Middle frontal gyrus (tissue), 1 donor: ENCODE data around the gene NPAS2.

Experiments
- DNase-seq: peaks from one replicate; pipeline ENCODE4 v3.0.0-alpha.2; 2015; ENCODE audit warnings: low spot score; ENCODE audit errors: extremely low spot score

Gene NPAS2

GRCh38 chr2:100965596-100965995, 145.7 kb downstream of the NPAS2 start:
- no peak for DNase-seq

GRCh38 chr2:100967716-100968115, 147.8 kb downstream of the NPAS2 start:
- DNase-seq, result no peak

GRCh38 chr2:100968146-100969145, 148.5 kb downstream of the NPAS2 start:
- no peak for DNase-seq

- DNase-seq, result no peak
Observed at GRCh38 chr2:100969998-100970397, 150.1 kb downstream of the NPAS2 start.

- no peak for DNase-seq
Observed at GRCh38 chr2:100971221-100971620, 151.3 kb downstream of the NPAS2 start.

- DNase-seq, result no peak
Observed at GRCh38 chr2:100972452-100972851, 152.5 kb downstream of the NPAS2 start.

- no peak for DNase-seq
Observed at GRCh38 chr2:100974712-100975520, 155.0 kb downstream of the NPAS2 start.

GRCh38 chr2:100975521-100975785, 155.5 kb downstream of the NPAS2 start:
- DNase-seq, result no peak

GRCh38 chr2:100976061-100976460, 156.1 kb downstream of the NPAS2 start:
- no peak for DNase-seq

GRCh38 chr2:100976645-100977391, 156.9 kb downstream of the NPAS2 start:
- DNase-seq, result no peak

GRCh38 chr2:100977511-100977910, 157.6 kb downstream of the NPAS2 start:
- no peak for DNase-seq

- DNase-seq, result peak; percentile 23
Observed at GRCh38 chr2:100978582-100979191, 158.7 kb downstream of the NPAS2 start.

GRCh38 chr2:100980046-100980445, 160.1 kb downstream of the NPAS2 start:
- no peak for DNase-seq

- DNase-seq, result no peak
Observed at GRCh38 chr2:100981011-100981410, 161.1 kb downstream of the NPAS2 start.

GRCh38 chr2:100982431-100982861, 162.5 kb downstream of the NPAS2 start:
- no peak for DNase-seq

- DNase-seq, result no peak
Observed at GRCh38 chr2:100983201-100983600, 163.3 kb downstream of the NPAS2 start.

GRCh38 chr2:100983684-100984310, 163.9 kb downstream of the NPAS2 start:
- DNase-seq, result peak; percentile 31

- DNase-seq, result peak; percentile 20
Observed at GRCh38 chr2:100984892-100985307, 165.0 kb downstream of the NPAS2 start.

GRCh38 chr2:100986157-100986556, 166.2 kb downstream of the NPAS2 start:
- no peak for DNase-seq

- DNase-seq, result no peak
Observed at GRCh38 chr2:100987536-100987935, 167.6 kb downstream of the NPAS2 start.

GRCh38 chr2:100987974-100988373, 168.0 kb downstream of the NPAS2 start:
- DNase-seq, result no peak
